GM12878 (cell line): ENCODE measurements around the gene SATB2.

ENCODE experiments used
- CBX3 ChIP-seq: fragments of 200-600 bp; sonication (generic); IDR thresholded peaks from 2 replicates; pipeline ENCODE4 v1.6.1; 2016; ENCODE audit warnings: low read depth, borderline replicate concordance
- POU2F2 ChIP-seq: IDR thresholded peaks from 3 replicates; pipeline ENCODE4 v1.6.1; 2011; ENCODE audit warnings: low read depth, mild to moderate bottlenecking, low read length, borderline replicate concordance
- SIN3A ChIP-seq: IDR thresholded peaks from 2 replicates; pipeline ENCODE4 v1.6.1; 2012; ENCODE audit warnings: low read depth, low read length, improper control_type of control experiment
- STAT3 ChIP-seq: IDR thresholded peaks from 2 replicates; pipeline ENCODE4 v1.6.1; 2011; ENCODE audit warnings: low read depth, low read length, improper control_type of control experiment
- TBL1XR1 ChIP-seq: IDR thresholded peaks from 2 replicates; pipeline ENCODE4 v1.6.1; 2012; ENCODE audit warnings: low read depth, low read length, improper control_type of control experiment
- USF1 ChIP-seq: IDR thresholded peaks from 2 replicates; pipeline ENCODE4 v1.6.1; 2011; ENCODE audit warnings: borderline replicate concordance, low read depth, mild to moderate bottlenecking, moderate library complexity, mixed read lengths, low read length; ENCODE audit not compliant: insufficient read depth; ENCODE audit errors: extremely low read length
- YBX1 ChIP-seq: fragments of 450-650 bp; IDR thresholded peaks from 2 replicates; pipeline ENCODE4 v1.6.1; 2016; ENCODE audit warnings: antibody characterized with exemption
- TF ChIP-seq, protein P1 (sequence below), 3 experiments: IDR thresholded peaks in 2 of 3; conservative IDR thresholded peaks in 1 of 3; 2 replicates each; pipeline ENCODE4 v1.5.1; 2011; ENCODE audit warnings: low read depth in 3 of 3, low read length in 3 of 3, mild to moderate bottlenecking in 3 of 3, control low read depth in 2 of 3, moderate library complexity in 2 of 3, inconsistent platforms in 1 of 3, mixed read lengths in 1 of 3; ENCODE audit not compliant: control insufficient read depth in 2 of 3, insufficient read depth in 1 of 3; ENCODE audit errors: extremely low read depth in 1 of 3
- TF ChIP-seq, protein P2 (sequence below): IDR thresholded peaks from 2 replicates; pipeline ENCODE4 v1.6.1; 2012; ENCODE audit warnings: low read depth, low read length, improper control_type of control experiment

DNA sequence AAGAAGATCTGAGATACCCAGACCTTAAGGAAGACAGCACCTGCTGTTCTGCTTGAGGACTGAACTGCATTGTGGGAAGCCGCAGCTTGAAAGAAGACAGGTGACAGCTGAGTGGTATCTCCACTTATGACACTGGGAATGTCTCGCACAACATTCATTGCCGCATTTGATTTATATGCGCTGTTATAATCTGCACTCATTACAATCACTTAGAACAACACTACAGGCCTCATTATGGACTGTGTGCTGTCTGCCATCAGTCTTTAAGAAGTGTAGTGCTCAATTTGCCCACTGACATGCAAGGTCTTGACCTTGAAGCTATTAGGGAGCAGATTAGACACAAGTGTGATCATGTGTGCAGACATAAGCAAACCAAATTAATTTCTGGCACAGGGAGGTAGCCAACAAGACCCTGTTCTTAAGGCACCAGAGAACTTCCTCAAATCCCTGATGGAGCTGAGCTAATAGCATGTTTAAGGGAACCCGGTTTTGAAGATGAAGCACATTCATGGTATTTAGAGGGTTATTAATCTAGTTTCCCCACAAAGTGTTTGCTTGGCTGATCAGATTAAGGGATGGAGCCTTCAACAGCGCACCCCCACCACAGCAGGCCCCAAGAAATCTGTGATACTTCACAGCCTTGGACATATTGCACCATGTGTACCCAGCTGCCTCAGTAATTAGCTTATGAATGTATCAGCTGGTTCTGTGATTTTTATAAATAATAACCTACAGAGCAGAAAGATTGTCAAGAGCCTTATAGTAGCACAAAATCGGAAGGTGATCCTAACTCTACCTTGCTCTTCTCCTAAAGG, 146.8 kb downstream of the SATB2 start:
- TF ChIP-seq POU2F2 = no peak
- TF ChIP-seq STAT3 = no peak
- TF ChIP-seq SIN3A = no peak
- TF ChIP-seq TBL1XR1 = no peak
- TF ChIP-seq, protein P1, sequence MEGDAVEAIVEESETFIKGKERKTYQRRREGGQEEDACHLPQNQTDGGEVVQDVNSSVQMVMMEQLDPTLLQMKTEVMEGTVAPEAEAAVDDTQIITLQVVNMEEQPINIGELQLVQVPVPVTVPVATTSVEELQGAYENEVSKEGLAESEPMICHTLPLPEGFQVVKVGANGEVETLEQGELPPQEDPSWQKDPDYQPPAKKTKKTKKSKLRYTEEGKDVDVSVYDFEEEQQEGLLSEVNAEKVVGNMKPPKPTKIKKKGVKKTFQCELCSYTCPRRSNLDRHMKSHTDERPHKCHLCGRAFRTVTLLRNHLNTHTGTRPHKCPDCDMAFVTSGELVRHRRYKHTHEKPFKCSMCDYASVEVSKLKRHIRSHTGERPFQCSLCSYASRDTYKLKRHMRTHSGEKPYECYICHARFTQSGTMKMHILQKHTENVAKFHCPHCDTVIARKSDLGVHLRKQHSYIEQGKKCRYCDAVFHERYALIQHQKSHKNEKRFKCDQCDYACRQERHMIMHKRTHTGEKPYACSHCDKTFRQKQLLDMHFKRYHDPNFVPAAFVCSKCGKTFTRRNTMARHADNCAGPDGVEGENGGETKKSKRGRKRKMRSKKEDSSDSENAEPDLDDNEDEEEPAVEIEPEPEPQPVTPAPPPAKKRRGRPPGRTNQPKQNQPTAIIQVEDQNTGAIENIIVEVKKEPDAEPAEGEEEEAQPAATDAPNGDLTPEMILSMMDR (IDR thresholded peaks at IDR 0.05 in 2 of 3, conservative IDR thresholded peaks at IDR 0.05 in 1 of 3; ENCODE audit: control insufficient read depth in 2 of 3, extremely low read depth in 1 of 3, insufficient read depth in 1 of 3, low read depth in 3 of 3, low read length in 3 of 3) = no peak
- TF ChIP-seq YBX1 = no peak
- no peak for TF ChIP-seq CBX3
- TF ChIP-seq, protein P2, sequence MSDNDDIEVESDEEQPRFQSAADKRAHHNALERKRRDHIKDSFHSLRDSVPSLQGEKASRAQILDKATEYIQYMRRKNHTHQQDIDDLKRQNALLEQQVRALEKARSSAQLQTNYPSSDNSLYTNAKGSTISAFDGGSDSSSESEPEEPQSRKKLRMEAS = no peak
- TF ChIP-seq USF1 = no peak
